HEK293 (cell line): Measurements from ENCODE around the gene SMCHD1.
A peak's percentile ranks its signal among the peaks of the same experiment; 100 is the strongest.

Experiments
- FEZF1 ChIP-seq: fragments of 450-650 bp; formaldehyde crosslinking; IDR thresholded peaks from 2 replicates; pipeline ENCODE4 v1.5.1; 2016; ENCODE audit warnings: missing biosample characterization, missing genetic modification characterization
- GLIS1 ChIP-seq: fragments of 450-650 bp; formaldehyde crosslinking; IDR thresholded peaks from 2 replicates; pipeline ENCODE4 v1.5.1; 2016; ENCODE audit warnings: missing biosample characterization, missing genetic modification characterization
- KLF16 ChIP-seq: fragments of 450-650 bp; formaldehyde crosslinking; IDR thresholded peaks from 2 replicates; pipeline ENCODE4 v1.5.1; 2017; ENCODE audit warnings: missing biosample characterization, missing genetic modification characterization
- PRDM1 ChIP-seq: fragments of 450-650 bp; formaldehyde crosslinking; IDR thresholded peaks from 2 replicates; pipeline ENCODE4; 2016; ENCODE audit warnings: missing biosample characterization, missing genetic modification characterization
- SP2 ChIP-seq: fragments of 450-650 bp; formaldehyde crosslinking; IDR thresholded peaks from 2 replicates; pipeline ENCODE4 v1.5.1; 2016; ENCODE audit warnings: missing biosample characterization, missing genetic modification characterization
- SP3 ChIP-seq: fragments of 450-650 bp; formaldehyde crosslinking; IDR thresholded peaks from 2 replicates; pipeline ENCODE4 v1.5.1; 2016; ENCODE audit warnings: missing biosample characterization, missing genetic modification characterization
- SP7 ChIP-seq: fragments of 450-650 bp; formaldehyde crosslinking; IDR thresholded peaks from 2 replicates; pipeline ENCODE4 v1.5.1; 2016; ENCODE audit warnings: missing biosample characterization, missing genetic modification characterization
- ZBTB17 ChIP-seq: fragments of 450-650 bp; formaldehyde crosslinking; IDR thresholded peaks from 2 replicates; pipeline ENCODE4 v1.5.1; 2016; ENCODE audit warnings: missing biosample characterization, missing genetic modification characterization
- ZBTB20 ChIP-seq: fragments of 450-650 bp; formaldehyde crosslinking; IDR thresholded peaks from 2 replicates; pipeline ENCODE4 v1.5.1; 2016; ENCODE audit warnings: missing biosample characterization, missing genetic modification characterization
- ZBTB7A ChIP-seq: fragments of 450-650 bp; formaldehyde crosslinking; IDR thresholded peaks from 2 replicates; pipeline ENCODE4 v1.5.1; 2016; ENCODE audit warnings: low read depth, missing biosample characterization, missing genetic modification characterization
- ZFP69B ChIP-seq: fragments of 450-650 bp; formaldehyde crosslinking; IDR thresholded peaks from 2 replicates; pipeline ENCODE4 v1.5.1; 2016; ENCODE audit warnings: missing biosample characterization, missing genetic modification characterization
- ZNF174 ChIP-seq: fragments of 450-650 bp; formaldehyde crosslinking; IDR thresholded peaks from 2 replicates; pipeline ENCODE4 v1.5.0; 2017; ENCODE audit warnings: missing biosample characterization, mild to moderate bottlenecking, missing genetic modification characterization
- ZNF423 ChIP-seq: fragments of 450-650 bp; formaldehyde crosslinking; IDR thresholded peaks from 2 replicates; pipeline ENCODE4 v1.5.1; 2016; ENCODE audit warnings: missing biosample characterization, missing genetic modification characterization
- ZNF433 ChIP-seq: fragments of 450-650 bp; formaldehyde crosslinking; IDR thresholded peaks from 2 replicates; pipeline ENCODE4 v1.5.1; 2016; ENCODE audit warnings: missing biosample characterization, missing genetic modification characterization, low read depth
- ZNF501 ChIP-seq: fragments of 450-650 bp; formaldehyde crosslinking; IDR thresholded peaks from 2 replicates; pipeline ENCODE4 v1.5.1; 2016; ENCODE audit warnings: missing biosample characterization, missing genetic modification characterization
- ZNF560 ChIP-seq: fragments of 450-650 bp; formaldehyde crosslinking; IDR thresholded peaks from 2 replicates; pipeline ENCODE4 v1.5.1; 2017; ENCODE audit warnings: missing biosample characterization, missing genetic modification characterization, borderline replicate concordance
- ZNF596 ChIP-seq: fragments of 450-650 bp; IDR thresholded peaks from 2 replicates; pipeline ENCODE4 v1.5.0; 2018; ENCODE audit warnings: missing biosample characterization, mild to moderate bottlenecking, missing genetic modification characterization, moderate library complexity
- ZNF768 ChIP-seq: fragments of 450-650 bp; formaldehyde crosslinking; IDR thresholded peaks from 2 replicates; pipeline ENCODE4 v1.5.1; 2018; ENCODE audit warnings: missing biosample characterization, mild to moderate bottlenecking, missing genetic modification characterization
- ZNF777 ChIP-seq: fragments of 450-650 bp; formaldehyde crosslinking; IDR thresholded peaks from 2 replicates; pipeline ENCODE4 v1.5.1; 2017; ENCODE audit warnings: missing biosample characterization, missing genetic modification characterization, borderline replicate concordance
- ZNF792 ChIP-seq: fragments of 450-650 bp; formaldehyde crosslinking; IDR thresholded peaks from 2 replicates; pipeline ENCODE4 v1.5.1; 2016; ENCODE audit warnings: missing biosample characterization, missing genetic modification characterization
- ZNF843 ChIP-seq: fragments of 450-650 bp; formaldehyde crosslinking; IDR thresholded peaks from 2 replicates; pipeline ENCODE4 v1.5.1; 2016; ENCODE audit warnings: missing biosample characterization, missing genetic modification characterization
- TF ChIP-seq, protein P1 (sequence below): fragments of 450-650 bp; formaldehyde crosslinking; IDR thresholded peaks from 2 replicates; pipeline ENCODE4 v1.5.1; 2016; ENCODE audit warnings: missing biosample characterization, missing genetic modification characterization
- TF ChIP-seq, protein P2 (sequence below): fragments of 450-650 bp; formaldehyde crosslinking; IDR thresholded peaks from 2 replicates; pipeline ENCODE4 v1.5.1; 2017; ENCODE audit warnings: missing biosample characterization, missing genetic modification characterization
- TF ChIP-seq, protein P3 (sequence below): fragments of 450-650 bp; formaldehyde crosslinking; IDR thresholded peaks from 2 replicates; pipeline ENCODE4 v1.5.1; 2016; ENCODE audit warnings: missing biosample characterization, missing genetic modification characterization
- TF ChIP-seq, protein P4 (sequence below): fragments of 450-650 bp; formaldehyde crosslinking; IDR thresholded peaks from 2 replicates; pipeline ENCODE4 v1.5.1; 2016; ENCODE audit warnings: missing biosample characterization, missing genetic modification characterization
- TF ChIP-seq, protein P5 (sequence below): fragments of 450-650 bp; formaldehyde crosslinking; IDR thresholded peaks from 2 replicates; pipeline ENCODE4 v1.5.1; 2016; ENCODE audit warnings: missing biosample characterization, missing genetic modification characterization
- TF ChIP-seq, protein P6 (sequence below): fragments of 450-650 bp; formaldehyde crosslinking; IDR thresholded peaks from 2 replicates; pipeline ENCODE4 v1.5.1; 2017; ENCODE audit warnings: missing biosample characterization, mild to moderate bottlenecking, missing genetic modification characterization, moderate library complexity
- TF ChIP-seq, protein P7 (sequence below): fragments of 450-650 bp; formaldehyde crosslinking; IDR thresholded peaks from 2 replicates; pipeline ENCODE4 v1.5.1; 2016; ENCODE audit warnings: missing biosample characterization, missing genetic modification characterization
- TF ChIP-seq, protein P8 (sequence below): fragments of 450-650 bp; formaldehyde crosslinking; IDR thresholded peaks from 2 replicates; pipeline ENCODE4 v1.5.1; 2016; ENCODE audit warnings: missing biosample characterization, missing genetic modification characterization

SMCHD1 gene

DNA sequence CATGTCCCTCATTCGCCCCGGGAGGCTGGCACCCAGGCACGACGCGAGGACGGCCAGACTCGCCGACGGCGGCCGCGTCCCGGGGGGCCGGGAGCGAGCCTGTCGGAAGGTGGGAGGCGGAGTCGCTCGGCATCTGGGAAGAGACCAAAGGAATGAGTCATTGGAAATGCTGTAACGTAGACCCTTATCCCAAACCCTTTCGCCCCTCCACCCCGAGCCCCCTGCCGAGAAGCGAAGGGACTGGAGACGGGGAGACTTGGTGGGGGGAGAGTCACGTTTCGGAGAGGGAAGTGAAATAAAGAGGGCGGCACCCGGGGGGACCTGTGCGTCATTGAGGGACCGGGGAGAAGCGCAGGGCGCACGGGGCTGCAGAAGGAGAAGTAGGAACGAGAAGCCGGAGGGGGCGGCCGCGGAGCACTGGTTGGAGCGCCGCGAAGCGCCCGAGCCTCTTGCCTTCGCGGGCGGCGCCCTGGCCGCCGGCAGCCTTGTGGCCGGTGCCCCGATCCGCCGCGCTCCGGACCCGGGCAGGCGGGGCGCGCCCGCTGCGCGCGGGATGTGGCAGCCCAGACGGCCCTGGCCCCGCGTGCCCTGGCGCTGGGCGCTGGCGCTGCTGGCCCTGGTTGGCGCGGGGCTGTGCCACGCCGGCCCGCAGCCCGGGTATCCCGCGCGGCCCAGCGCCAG is 191.2 kb downstream of the SMCHD1 start, which contains the start of gene EMILIN2 (continued):
- TF ChIP-seq, protein P1, sequence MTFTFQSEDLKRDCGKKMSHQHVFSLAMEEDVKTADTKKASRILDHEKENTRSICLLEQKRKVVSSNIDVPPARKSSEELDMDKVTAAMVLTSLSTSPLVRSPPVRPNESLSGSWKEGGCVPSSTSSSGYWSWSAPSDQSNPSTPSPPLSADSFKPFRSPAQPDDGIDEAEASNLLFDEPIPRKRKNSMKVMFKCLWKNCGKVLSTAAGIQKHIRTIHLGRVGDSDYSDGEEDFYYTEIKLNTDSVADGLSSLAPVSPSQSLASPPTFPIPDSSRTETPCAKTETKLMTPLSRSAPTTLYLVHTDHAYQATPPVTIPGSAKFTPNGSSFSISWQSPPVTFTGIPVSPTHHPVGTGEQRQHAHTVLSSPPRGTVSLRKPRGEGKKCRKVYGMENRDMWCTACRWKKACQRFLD (tag by site-specific recombination), result no peak
- TF ChIP-seq ZNF768 (tag by site-specific recombination) (no peak), ZNF174 (tag by site-specific recombination) (no peak), ZBTB7A (tag by site-specific recombination) (0 out of 2 replicates have a peak, but pooled peaks have one; percentile 36), ZBTB17 (tag by site-specific recombination) (peak; percentile 41; the same call in 1 of the 2 replicates), ZNF423 (tag by site-specific recombination) (peak; percentile 86), ZBTB20 (peak; percentile 95), SP3 (peak; percentile 53; the same call in 1 of the 2 replicates), ZNF792 (tag by site-specific recombination) (no peak), ZNF777 (peak; percentile 85; the same call in 1 of the 2 replicates), GLIS1 (tag by site-specific recombination) (peak; percentile 100), ZNF843 (peak; percentile 50), PRDM1 (peak; percentile 51), SP2 (tag by site-specific recombination) (peak; percentile 31), ZNF596 (tag by site-specific recombination) (no peak), ZNF560 (no peak), ZNF433 (no peak), ZNF501 (peak; percentile 62; the same call in 1 of the 2 replicates), FEZF1 (no peak), SP7 (tag by site-specific recombination) (peak; percentile 75), KLF16 (0 out of 2 replicates have a peak, but pooled peaks have one; percentile 20), ZFP69B (0 out of 2 replicates have a peak, but pooled peaks have one; percentile 7)
- TF ChIP-seq, protein P2, sequence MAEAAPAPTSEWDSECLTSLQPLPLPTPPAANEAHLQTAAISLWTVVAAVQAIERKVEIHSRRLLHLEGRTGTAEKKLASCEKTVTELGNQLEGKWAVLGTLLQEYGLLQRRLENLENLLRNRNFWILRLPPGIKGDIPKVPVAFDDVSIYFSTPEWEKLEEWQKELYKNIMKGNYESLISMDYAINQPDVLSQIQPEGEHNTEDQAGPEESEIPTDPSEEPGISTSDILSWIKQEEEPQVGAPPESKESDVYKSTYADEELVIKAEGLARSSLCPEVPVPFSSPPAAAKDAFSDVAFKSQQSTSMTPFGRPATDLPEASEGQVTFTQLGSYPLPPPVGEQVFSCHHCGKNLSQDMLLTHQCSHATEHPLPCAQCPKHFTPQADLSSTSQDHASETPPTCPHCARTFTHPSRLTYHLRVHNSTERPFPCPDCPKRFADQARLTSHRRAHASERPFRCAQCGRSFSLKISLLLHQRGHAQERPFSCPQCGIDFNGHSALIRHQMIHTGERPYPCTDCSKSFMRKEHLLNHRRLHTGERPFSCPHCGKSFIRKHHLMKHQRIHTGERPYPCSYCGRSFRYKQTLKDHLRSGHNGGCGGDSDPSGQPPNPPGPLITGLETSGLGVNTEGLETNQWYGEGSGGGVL (tag by site-specific recombination), result peak; percentile 100
- TF ChIP-seq, protein P3, sequence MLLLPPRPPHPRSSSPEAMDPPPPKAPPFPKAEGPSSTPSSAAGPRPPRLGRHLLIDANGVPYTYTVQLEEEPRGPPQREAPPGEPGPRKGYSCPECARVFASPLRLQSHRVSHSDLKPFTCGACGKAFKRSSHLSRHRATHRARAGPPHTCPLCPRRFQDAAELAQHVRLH (tag by site-specific recombination), result no peak
- TF ChIP-seq, protein P4, sequence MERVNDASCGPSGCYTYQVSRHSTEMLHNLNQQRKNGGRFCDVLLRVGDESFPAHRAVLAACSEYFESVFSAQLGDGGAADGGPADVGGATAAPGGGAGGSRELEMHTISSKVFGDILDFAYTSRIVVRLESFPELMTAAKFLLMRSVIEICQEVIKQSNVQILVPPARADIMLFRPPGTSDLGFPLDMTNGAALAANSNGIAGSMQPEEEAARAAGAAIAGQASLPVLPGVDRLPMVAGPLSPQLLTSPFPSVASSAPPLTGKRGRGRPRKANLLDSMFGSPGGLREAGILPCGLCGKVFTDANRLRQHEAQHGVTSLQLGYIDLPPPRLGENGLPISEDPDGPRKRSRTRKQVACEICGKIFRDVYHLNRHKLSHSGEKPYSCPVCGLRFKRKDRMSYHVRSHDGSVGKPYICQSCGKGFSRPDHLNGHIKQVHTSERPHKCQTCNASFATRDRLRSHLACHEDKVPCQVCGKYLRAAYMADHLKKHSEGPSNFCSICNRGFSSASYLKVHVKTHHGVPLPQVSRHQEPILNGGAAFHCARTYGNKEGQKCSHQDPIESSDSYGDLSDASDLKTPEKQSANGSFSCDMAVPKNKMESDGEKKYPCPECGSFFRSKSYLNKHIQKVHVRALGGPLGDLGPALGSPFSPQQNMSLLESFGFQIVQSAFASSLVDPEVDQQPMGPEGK, result peak; percentile 86
- TF ChIP-seq, protein P5, sequence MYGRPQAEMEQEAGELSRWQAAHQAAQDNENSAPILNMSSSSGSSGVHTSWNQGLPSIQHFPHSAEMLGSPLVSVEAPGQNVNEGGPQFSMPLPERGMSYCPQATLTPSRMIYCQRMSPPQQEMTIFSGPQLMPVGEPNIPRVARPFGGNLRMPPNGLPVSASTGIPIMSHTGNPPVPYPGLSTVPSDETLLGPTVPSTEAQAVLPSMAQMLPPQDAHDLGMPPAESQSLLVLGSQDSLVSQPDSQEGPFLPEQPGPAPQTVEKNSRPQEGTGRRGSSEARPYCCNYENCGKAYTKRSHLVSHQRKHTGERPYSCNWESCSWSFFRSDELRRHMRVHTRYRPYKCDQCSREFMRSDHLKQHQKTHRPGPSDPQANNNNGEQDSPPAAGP (tag by site-specific recombination), result 0 out of 2 replicates have a peak, but pooled peaks have one; percentile 45
- TF ChIP-seq, protein P6, sequence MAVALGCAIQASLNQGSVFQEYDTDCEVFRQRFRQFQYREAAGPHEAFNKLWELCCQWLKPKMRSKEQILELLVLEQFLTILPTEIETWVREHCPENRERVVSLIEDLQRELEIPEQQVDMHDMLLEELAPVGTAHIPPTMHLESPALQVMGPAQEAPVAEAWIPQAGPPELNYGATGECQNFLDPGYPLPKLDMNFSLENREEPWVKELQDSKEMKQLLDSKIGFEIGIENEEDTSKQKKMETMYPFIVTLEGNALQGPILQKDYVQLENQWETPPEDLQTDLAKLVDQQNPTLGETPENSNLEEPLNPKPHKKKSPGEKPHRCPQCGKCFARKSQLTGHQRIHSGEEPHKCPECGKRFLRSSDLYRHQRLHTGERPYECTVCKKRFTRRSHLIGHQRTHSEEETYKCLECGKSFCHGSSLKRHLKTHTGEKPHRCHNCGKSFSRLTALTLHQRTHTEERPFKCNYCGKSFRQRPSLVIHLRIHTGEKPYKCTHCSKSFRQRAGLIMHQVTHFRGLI, result peak; percentile 22; the same call in 1 of the 2 replicates
- TF ChIP-seq, protein P7, sequence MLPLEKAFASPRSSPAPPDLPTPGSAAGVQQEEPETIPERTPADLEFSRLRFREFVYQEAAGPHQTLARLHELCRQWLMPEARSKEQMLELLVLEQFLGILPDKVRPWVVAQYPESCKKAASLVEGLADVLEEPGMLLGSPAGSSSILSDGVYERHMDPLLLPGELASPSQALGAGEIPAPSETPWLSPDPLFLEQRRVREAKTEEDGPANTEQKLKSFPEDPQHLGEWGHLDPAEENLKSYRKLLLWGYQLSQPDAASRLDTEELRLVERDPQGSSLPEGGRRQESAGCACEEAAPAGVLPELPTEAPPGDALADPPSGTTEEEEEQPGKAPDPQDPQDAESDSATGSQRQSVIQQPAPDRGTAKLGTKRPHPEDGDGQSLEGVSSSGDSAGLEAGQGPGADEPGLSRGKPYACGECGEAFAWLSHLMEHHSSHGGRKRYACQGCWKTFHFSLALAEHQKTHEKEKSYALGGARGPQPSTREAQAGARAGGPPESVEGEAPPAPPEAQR (tag by site-specific recombination), result no peak
- TF ChIP-seq, protein P8, sequence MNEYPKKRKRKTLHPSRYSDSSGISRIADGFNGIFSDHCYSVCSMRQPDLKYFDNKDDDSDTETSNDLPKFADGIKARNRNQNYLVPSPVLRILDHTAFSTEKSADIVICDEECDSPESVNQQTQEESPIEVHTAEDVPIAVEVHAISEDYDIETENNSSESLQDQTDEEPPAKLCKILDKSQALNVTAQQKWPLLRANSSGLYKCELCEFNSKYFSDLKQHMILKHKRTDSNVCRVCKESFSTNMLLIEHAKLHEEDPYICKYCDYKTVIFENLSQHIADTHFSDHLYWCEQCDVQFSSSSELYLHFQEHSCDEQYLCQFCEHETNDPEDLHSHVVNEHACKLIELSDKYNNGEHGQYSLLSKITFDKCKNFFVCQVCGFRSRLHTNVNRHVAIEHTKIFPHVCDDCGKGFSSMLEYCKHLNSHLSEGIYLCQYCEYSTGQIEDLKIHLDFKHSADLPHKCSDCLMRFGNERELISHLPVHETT (tag by site-specific recombination), result peak; percentile 42; the same call in 1 of the 2 replicates
